Mesendoderm (in vitro differentiated cells): ENCODE data around the gene EPS15.

Experiments used
- DNase-seq: peaks from one replicate; pipeline ENCODE4 v3.0.0; 2013
- H2AK5ac ChIP-seq: 2 replicates; pipeline ENCODE4 v1.6.1; 2013; ENCODE audit warnings: low read length, inconsistent platforms
- H2BK120ac ChIP-seq: 2 replicates; pipeline ENCODE4 v1.6.1; 2013; ENCODE audit warnings: low read depth, mild to moderate bottlenecking, low read length, moderate library complexity, mixed read lengths
- H2BK15ac ChIP-seq: replicated peaks from 2 replicates; pipeline ENCODE4 v1.6.1; 2013; ENCODE audit warnings: low read depth, mild to moderate bottlenecking, moderate library complexity
- H2BK5ac ChIP-seq: 2 replicates; pipeline ENCODE4 v1.6.1; 2013; ENCODE audit warnings: low read length, inconsistent platforms
- H3K18ac ChIP-seq: 2 replicates; pipeline ENCODE4 v1.6.1; 2013; ENCODE audit warnings: mild to moderate bottlenecking, low read length, mixed read lengths
- H3K23ac ChIP-seq: one replicate; pipeline ENCODE4 v1.6.1; 2013; ENCODE audit warnings: low read length
- H3K27ac ChIP-seq: 2 replicates; pipeline ENCODE4 v1.5.1; 2013; ENCODE audit warnings: low read depth, mild to moderate bottlenecking, inconsistent platforms, low read length, moderate library complexity
- H3K27me3 ChIP-seq: 2 replicates; pipeline ENCODE4 v1.6.1; 2013; ENCODE audit warnings: low read length, control low read depth, mild to moderate bottlenecking, inconsistent platforms; ENCODE audit not compliant: insufficient read depth, poor library complexity
- H3K36me3 ChIP-seq: 2 replicates; pipeline ENCODE4 v1.6.1; 2013; ENCODE audit warnings: low read length, inconsistent platforms; ENCODE audit not compliant: control insufficient read depth, insufficient read depth
- H3K4ac ChIP-seq: one replicate; pipeline ENCODE4 v1.6.1; 2013; ENCODE audit warnings: low read depth, mild to moderate bottlenecking, low read length, moderate library complexity
- H3K4me1 ChIP-seq: 2 replicates; pipeline ENCODE4 v1.6.1; 2013; ENCODE audit warnings: low read depth, low read length, inconsistent platforms; ENCODE audit not compliant: control insufficient read depth
- H3K4me2 ChIP-seq: 2 replicates; pipeline ENCODE4 v1.6.1; 2013; ENCODE audit warnings: low read length
- H3K4me3 ChIP-seq: 2 replicates; pipeline ENCODE4 v1.5.1; 2013; ENCODE audit warnings: mild to moderate bottlenecking, low read length
- H3K56ac ChIP-seq: one replicate; pipeline ENCODE4 v1.6.1; 2013; ENCODE audit warnings: low read length
- H3K79me1 ChIP-seq: 2 replicates; pipeline ENCODE4 v1.6.1; 2013; ENCODE audit warnings: low read length, inconsistent platforms
- H3K79me2 ChIP-seq: 2 replicates; pipeline ENCODE4 v1.6.1; 2013; ENCODE audit warnings: mild to moderate bottlenecking, low read length; ENCODE audit not compliant: control insufficient read depth, insufficient read depth
- H3K9ac ChIP-seq: 2 replicates; pipeline ENCODE4 v1.6.1; 2013; ENCODE audit warnings: low read length, inconsistent platforms
- H4K5ac ChIP-seq: one replicate; pipeline ENCODE4 v1.6.1; 2013; ENCODE audit warnings: low read length
- H4K8ac ChIP-seq: one replicate; pipeline ENCODE4 v1.6.1; 2013; ENCODE audit warnings: low read depth, mild to moderate bottlenecking, control low read depth, low read length, moderate library complexity
- WGBS: extraction: QIAGEN DNeasy Blood & Tissue Kit; methylation state at CpG from one replicate; pipeline ENCODE4 v1.1.7; 2013; ENCODE audit warnings: low lambda C conversion rate, missing lambda C conversion rate; ENCODE audit not compliant: insufficient coverage; ENCODE audit errors: extremely low coverage; 5-methylcytosine and 5-hydroxymethylcytosine counted together

EPS15 gene

GRCh38 chr1:51347398-51348146 lies 171.5 kb downstream of the EPS15 start:
- no peak overlapping the region for H3K23ac ChIP-seq
- H2AK5ac ChIP-seq = no peak overlapping the region
- H3K79me2 ChIP-seq = no peaks in the 10 kb centered on the region
- no CpG with 5 or more reads among the region's 6 CpGs for WGBS
- H3K4me1 ChIP-seq = peaks cover 1% of the 10 kb centered on the region
- H3K4ac ChIP-seq = no peak overlapping the region
- H4K8ac ChIP-seq = no peak overlapping the region
- no peak overlapping the region for H3K9ac ChIP-seq
- H3K27ac ChIP-seq = no peak overlapping the region
- H3K4me2 ChIP-seq = no peak overlapping the region
- H4K5ac ChIP-seq = no peak overlapping the region
- no peaks in the 10 kb centered on the region for H3K79me1 ChIP-seq
- no peak overlapping the region for H2BK120ac ChIP-seq
- H3K27me3 ChIP-seq = no peaks in the 10 kb centered on the region
- no peak overlapping the region for H3K4me3 ChIP-seq
- H3K18ac ChIP-seq = no peak overlapping the region
- no peak overlapping the region for H3K56ac ChIP-seq
- no peaks in the 10 kb centered on the region for H3K36me3 ChIP-seq
- no peak overlapping the region for H2BK5ac ChIP-seq
- no peak overlapping the region for H2BK15ac ChIP-seq
- DNase-seq = no peak

- no peak overlapping the region for H3K9ac ChIP-seq
- H3K4me1 ChIP-seq = peaks cover 1% of the 10 kb centered on the region
- no peaks in the 10 kb centered on the region for H3K27me3 ChIP-seq
- H2BK120ac ChIP-seq = no peak overlapping the region
- H3K4ac ChIP-seq = no peak overlapping the region
- H3K23ac ChIP-seq = no peak overlapping the region
- H2BK5ac ChIP-seq = no peak overlapping the region
- no peak overlapping the region for H3K56ac ChIP-seq
- H3K27ac ChIP-seq = no peak overlapping the region
- H3K36me3 ChIP-seq = no peaks in the 10 kb centered on the region
- no peak overlapping the region for H3K18ac ChIP-seq
- no peak overlapping the region for H3K4me2 ChIP-seq
- no peak for DNase-seq
- no peak overlapping the region for H2AK5ac ChIP-seq
- no peak overlapping the region for H4K5ac ChIP-seq
- no peaks in the 10 kb centered on the region for H3K79me1 ChIP-seq
- no CpG with 5 or more reads among the region's 7 CpGs for WGBS
- no peak overlapping the region for H4K8ac ChIP-seq
- no peaks in the 10 kb centered on the region for H3K79me2 ChIP-seq
- H3K4me3 ChIP-seq = no peak overlapping the region
- H2BK15ac ChIP-seq = no peak overlapping the region
These were observed 172.8 kb downstream of the EPS15 start for GRCh38 chr1:51346086-51346942.

GRCh38 chr1:51345300-51345687 lies 173.8 kb downstream of the EPS15 start:
- H3K56ac ChIP-seq = peak overlapping the region; percentile 60
- H3K79me1 ChIP-seq = no peaks in the 10 kb centered on the region
- peaks cover 1% of the 10 kb centered on the region for H3K4me1 ChIP-seq
- H3K4ac ChIP-seq = no peak overlapping the region
- H3K36me3 ChIP-seq = no peaks in the 10 kb centered on the region
- no peak overlapping the region for H4K5ac ChIP-seq
- no peak overlapping the region for H3K18ac ChIP-seq
- no peaks in the 10 kb centered on the region for H3K27me3 ChIP-seq
- no CpG with 5 or more reads among the region's 15 CpGs for WGBS
- H2BK120ac ChIP-seq = no peak overlapping the region
- H2BK5ac ChIP-seq = no peak overlapping the region
- peak overlapping the region; percentile 45 for H3K23ac ChIP-seq
- H3K9ac ChIP-seq = no peak overlapping the region
- H2BK15ac ChIP-seq = no peak overlapping the region
- H3K27ac ChIP-seq = no peak overlapping the region
- no peak overlapping the region for H3K4me3 ChIP-seq
- no peak overlapping the region for H3K4me2 ChIP-seq
- no peak overlapping the region for H2AK5ac ChIP-seq
- no peak overlapping the region for H4K8ac ChIP-seq
- H3K79me2 ChIP-seq = no peaks in the 10 kb centered on the region
- DNase-seq = no peak

GRCh38 chr1:51344602-51345299 lies 174.3 kb downstream of the EPS15 start:
- Histone ChIP-seq H3K79me2 (no peaks in the 10 kb centered on the region), H3K18ac (no peak overlapping the region), H2BK5ac (no peak overlapping the region), H3K27me3 (no peaks in the 10 kb centered on the region), H3K36me3 (no peaks in the 10 kb centered on the region), H3K4ac (no peak overlapping the region), H3K4me1 (peaks cover 1% of the 10 kb centered on the region), H3K23ac (no peak overlapping the region), H3K4me3 (peak overlapping the region; percentile 29), H4K8ac (no peak overlapping the region), H2BK15ac (no peak overlapping the region), H3K56ac (peak overlapping the region; percentile 85), H3K27ac (no peak overlapping the region), H3K9ac (peak overlapping the region; percentile 67), H2BK120ac (no peak overlapping the region), H4K5ac (no peak overlapping the region), H2AK5ac (no peak overlapping the region), H3K79me1 (no peaks in the 10 kb centered on the region), H3K4me2 (peak overlapping the region; percentile 81)
- WGBS = no CpG with 5 or more reads among the region's 60 CpGs
- peak; percentile 36 for DNase-seq

GRCh38 chr1:51344276-51344601 lies 174.8 kb downstream of the EPS15 start:
- Histone ChIP-seq H3K9ac (peak overlapping the region; percentile 67), H3K27me3 (no peaks in the 10 kb centered on the region), H2BK120ac (no peak overlapping the region), H4K5ac (no peak overlapping the region), H3K4ac (no peak overlapping the region), H3K79me1 (no peaks in the 10 kb centered on the region), H4K8ac (no peak overlapping the region), H3K4me1 (peaks cover 1% of the 10 kb centered on the region), H3K4me3 (no peak overlapping the region), H3K4me2 (peak overlapping the region; percentile 81), H3K23ac (no peak overlapping the region), H3K18ac (no peak overlapping the region), H3K36me3 (no peaks in the 10 kb centered on the region), H2BK15ac (no peak overlapping the region), H3K27ac (no peak overlapping the region), H3K79me2 (no peaks in the 10 kb centered on the region), H3K56ac (peak overlapping the region; percentile 85), H2BK5ac (no peak overlapping the region), H2AK5ac (no peak overlapping the region)
- no peak for DNase-seq
- WGBS = no CpG with 5 or more reads among the region's 7 CpGs
